PC-3 (cell line): ENCODE data around the gene DYNLT4. TPM values are rescaled to one million over a fixed set of nuclear protein-coding genes. Genes with fewer than 3 reads are reported as not detected.

Experiments
- ATAC-seq: fragments of 200-7000 bp; cut with Tn5 transposase; 2 replicates; pipeline ENCODE4 v1.9.1; 2020; ENCODE audit warnings: mild to moderate bottlenecking, moderate library complexity
- BruUV-seq: library from RNA; stranded (reverse); fragments of 400-500 nt; replicated peaks from 2 replicates; lab custom pipeline; 2021; lab: Mats Ljungman, UMichigan
- CTCF ChIA-PET: fragments of 300-600 bp; sonication (Branson Sonifier 250); formaldehyde crosslinking; loops from one replicate; lab custom pipeline; 2022; ENCODE audit warnings: antibody characterized with exemption; lab: Charles Lee
- POLR2A ChIA-PET: fragments of 300-600 bp; sonication (Branson Sonifier 250); formaldehyde crosslinking; loops from one replicate; lab custom pipeline; 2022; ENCODE audit warnings: antibody characterized with exemption; ENCODE audit not compliant: unreplicated experiment; lab: Charles Lee
- DNase-seq: peaks from one replicate; pipeline ENCODE4 v3.0.0-alpha.2; 2015
- H2AFZ ChIP-seq: fragments of 300-600 bp; sonication (generic); 2 replicates; pipeline ENCODE4 v1.6.0; 2016; ENCODE audit warnings: antibody characterized with exemption, low read length
- H3F3A ChIP-seq: fragments of 300-600 bp; sonication (generic); one replicate; pipeline ENCODE4 v1.6.0; 2017; ENCODE audit warnings: antibody characterized with exemption, low read length, control low read depth, mild to moderate bottlenecking; ENCODE audit not compliant: unreplicated experiment
- H3K27ac ChIP-seq: fragments of 300-600 bp; sonication (generic); 2 replicates; pipeline ENCODE4 v1.5.1; 2016; ENCODE audit warnings: mild to moderate bottlenecking, low read length
- H3K27me3 ChIP-seq: fragments of 300-600 bp; sonication (generic); 2 replicates; pipeline ENCODE4 v1.6.1; 2016; ENCODE audit warnings: low read length, mixed read lengths
- H3K36me3 ChIP-seq: fragments of 300-600 bp; sonication (generic); 2 replicates; pipeline ENCODE4 v1.6.1; 2016; ENCODE audit warnings: low read depth, mixed run types, low read length, mixed read lengths
- H3K4me1 ChIP-seq: fragments of 300-600 bp; sonication (generic); 2 replicates; pipeline ENCODE4 v1.5.1; 2016; ENCODE audit warnings: low read length; ENCODE audit not compliant: insufficient read depth
- H3K4me2 ChIP-seq: fragments of 300-600 bp; sonication (generic); 2 replicates; pipeline ENCODE4 v1.6.0; 2016; ENCODE audit warnings: low read length
- H3K4me3 ChIP-seq: fragments of 300-600 bp; sonication (generic); 2 replicates; pipeline ENCODE4 v1.5.1; 2016; ENCODE audit warnings: mild to moderate bottlenecking, low read length, mixed read lengths
- H3K79me2 ChIP-seq: fragments of 300-600 bp; sonication (generic); 2 replicates; pipeline ENCODE4 v1.6.1; 2017; ENCODE audit warnings: low read length, mixed read lengths
- H3K9ac ChIP-seq: fragments of 300-600 bp; sonication (generic); 2 replicates; pipeline ENCODE4 v1.6.0; 2016; ENCODE audit warnings: mild to moderate bottlenecking, low read length
- H3K9me2 ChIP-seq: fragments of 300-600 bp; sonication (generic); replicated peaks from 2 replicates; pipeline ENCODE4 v1.6.1; 2016; ENCODE audit warnings: mixed run types, low read length, mixed read lengths
- H3K9me3 ChIP-seq: fragments of 300-600 bp; sonication (generic); 2 replicates; pipeline ENCODE4 v1.6.1; 2016; ENCODE audit warnings: low read length, mixed read lengths
- H4K20me1 ChIP-seq: fragments of 300-600 bp; sonication (generic); 2 replicates; pipeline ENCODE4 v1.6.1; 2016; ENCODE audit warnings: low read length, mixed read lengths
- EZH2 ChIP-seq: fragments of 300-600 bp; sonication (generic); IDR thresholded peaks from one replicate; pipeline ENCODE4 v1.6.1; 2017; ENCODE audit warnings: antibody characterized with exemption, mild to moderate bottlenecking, low read length; ENCODE audit not compliant: unreplicated experiment
- EZH2phosphoT487 ChIP-seq: fragments of 300-600 bp; sonication (generic); IDR thresholded peaks from 2 replicates; pipeline ENCODE4 v1.6.1; 2018; ENCODE audit warnings: mild to moderate bottlenecking, antibody characterized with exemption, low read length, borderline replicate concordance
- intact Hi-C: fragments of 100-400 bp; cut with micrococcal nuclease; formaldehyde crosslinking; loops from 2 replicates; pipeline ENCODE4 v1.9.0; 2023
- total RNA-seq: library from RNA; depleted of rRNA; stranded (reverse); fragments of >200 nt; gene quantifications from 2 replicates; pipeline ENCODE4 v1.2.3, GENCODE V29; 2014
- TF ChIP-seq, protein P1 (sequence below): fragments of 300-600 bp; sonication (generic); conservative IDR thresholded peaks from 2 replicates; pipeline ENCODE4 v1.5.1; 2017; ENCODE audit warnings: antibody characterized with exemption, low read depth, mild to moderate bottlenecking, low read length

DYNLT4 gene
- total RNA-seq, 1 experiment from 2014 or later = 3.4 TPM

DNA sequence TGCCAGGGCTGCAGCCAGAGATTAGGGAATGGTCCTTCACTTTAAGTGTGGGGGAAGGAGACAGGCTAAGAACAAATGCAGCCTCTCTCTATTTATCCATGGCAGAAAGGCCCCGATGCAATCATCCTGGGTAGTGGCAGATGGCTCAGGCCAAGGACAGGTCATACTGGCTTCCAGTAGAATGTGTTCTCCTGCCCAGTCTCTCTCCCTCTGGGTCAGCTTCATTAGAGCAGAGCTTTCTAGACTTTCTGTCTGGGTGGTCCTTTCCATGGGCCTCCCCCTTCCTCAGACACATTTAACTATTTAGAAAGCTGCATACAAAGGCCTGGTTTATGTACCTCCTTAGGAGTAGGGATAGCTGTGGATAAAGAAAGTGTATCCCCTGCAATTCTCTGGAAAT, 40.7 kb upstream of the DYNLT4 start:
- no peaks in the 10 kb centered on the region for H3F3A ChIP-seq
- H3K27me3 ChIP-seq = no peaks in the 10 kb centered on the region
- H3K9me3 ChIP-seq = no peaks in the 10 kb centered on the region
- TF ChIP-seq, protein P1, sequence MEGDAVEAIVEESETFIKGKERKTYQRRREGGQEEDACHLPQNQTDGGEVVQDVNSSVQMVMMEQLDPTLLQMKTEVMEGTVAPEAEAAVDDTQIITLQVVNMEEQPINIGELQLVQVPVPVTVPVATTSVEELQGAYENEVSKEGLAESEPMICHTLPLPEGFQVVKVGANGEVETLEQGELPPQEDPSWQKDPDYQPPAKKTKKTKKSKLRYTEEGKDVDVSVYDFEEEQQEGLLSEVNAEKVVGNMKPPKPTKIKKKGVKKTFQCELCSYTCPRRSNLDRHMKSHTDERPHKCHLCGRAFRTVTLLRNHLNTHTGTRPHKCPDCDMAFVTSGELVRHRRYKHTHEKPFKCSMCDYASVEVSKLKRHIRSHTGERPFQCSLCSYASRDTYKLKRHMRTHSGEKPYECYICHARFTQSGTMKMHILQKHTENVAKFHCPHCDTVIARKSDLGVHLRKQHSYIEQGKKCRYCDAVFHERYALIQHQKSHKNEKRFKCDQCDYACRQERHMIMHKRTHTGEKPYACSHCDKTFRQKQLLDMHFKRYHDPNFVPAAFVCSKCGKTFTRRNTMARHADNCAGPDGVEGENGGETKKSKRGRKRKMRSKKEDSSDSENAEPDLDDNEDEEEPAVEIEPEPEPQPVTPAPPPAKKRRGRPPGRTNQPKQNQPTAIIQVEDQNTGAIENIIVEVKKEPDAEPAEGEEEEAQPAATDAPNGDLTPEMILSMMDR = no peak
- TF ChIP-seq EZH2phosphoT487 = no peak
- no peak for TF ChIP-seq EZH2
- ChIA-PET POLR2A (no interaction called here), CTCF (no interaction called here)
- intact Hi-C loops = no loop called here
- no peaks in the 10 kb centered on the region for H4K20me1 ChIP-seq
- no TSS peak for BruUV-seq
- no peak for DNase-seq
- no peaks in the 10 kb centered on the region for H3K9me2 ChIP-seq
- no peaks in the 10 kb centered on the region for H3K4me1 ChIP-seq
- no peak overlapping the region for H3K4me3 ChIP-seq
- no peaks in the 10 kb centered on the region for H3K79me2 ChIP-seq
- no peak overlapping the region for H3K27ac ChIP-seq
- ATAC-seq = no peak
- no peak overlapping the region for H3K4me2 ChIP-seq
- H2AFZ ChIP-seq = no peak overlapping the region
- H3K9ac ChIP-seq = no peak overlapping the region
- H3K36me3 ChIP-seq = no peaks in the 10 kb centered on the region; the same call in 1 of the 2 replicates

DNA sequence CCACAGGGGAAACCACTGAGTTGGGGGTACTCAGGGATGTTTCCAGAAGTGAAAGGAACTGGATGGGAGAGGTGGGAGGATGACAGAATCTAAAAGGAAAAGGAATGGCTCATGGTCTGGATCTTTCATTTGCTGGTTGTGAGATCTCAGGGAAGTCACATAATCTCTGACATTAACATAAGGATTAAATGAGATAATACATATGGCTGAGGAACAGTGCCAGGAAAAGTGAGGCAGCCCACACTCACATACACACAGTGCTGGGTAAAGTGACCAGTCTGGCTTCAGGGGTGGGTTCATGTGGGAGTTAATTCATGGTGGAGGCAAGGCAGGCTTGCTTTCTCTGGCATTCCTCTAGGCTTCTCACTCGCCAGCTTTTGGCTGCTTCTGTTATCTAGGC, 39.8 kb upstream of the DYNLT4 start:
- H3K27ac ChIP-seq = no peak overlapping the region
- intact Hi-C loops = no loop called here
- ChIA-PET POLR2A (no interaction called here), CTCF (no interaction called here)
- H4K20me1 ChIP-seq = no peaks in the 10 kb centered on the region
- no peaks in the 10 kb centered on the region for H3F3A ChIP-seq
- no peak overlapping the region for H2AFZ ChIP-seq
- ATAC-seq (no peak), DNase-seq (no peak)
- no peaks in the 10 kb centered on the region for H3K9me2 ChIP-seq
- H3K4me3 ChIP-seq = no peak overlapping the region
- TF ChIP-seq EZH2phosphoT487 (no peak), EZH2 (no peak)
- TF ChIP-seq, protein P1 = no peak
- no peak overlapping the region for H3K9ac ChIP-seq
- no peaks in the 10 kb centered on the region; the same call in 1 of the 2 replicates for H3K36me3 ChIP-seq
- no peak overlapping the region for H3K4me2 ChIP-seq
- H3K27me3 ChIP-seq = no peaks in the 10 kb centered on the region
- H3K4me1 ChIP-seq = no peaks in the 10 kb centered on the region
- H3K79me2 ChIP-seq = no peaks in the 10 kb centered on the region
- BruUV-seq = no TSS peak
- H3K9me3 ChIP-seq = no peaks in the 10 kb centered on the region

DNA sequence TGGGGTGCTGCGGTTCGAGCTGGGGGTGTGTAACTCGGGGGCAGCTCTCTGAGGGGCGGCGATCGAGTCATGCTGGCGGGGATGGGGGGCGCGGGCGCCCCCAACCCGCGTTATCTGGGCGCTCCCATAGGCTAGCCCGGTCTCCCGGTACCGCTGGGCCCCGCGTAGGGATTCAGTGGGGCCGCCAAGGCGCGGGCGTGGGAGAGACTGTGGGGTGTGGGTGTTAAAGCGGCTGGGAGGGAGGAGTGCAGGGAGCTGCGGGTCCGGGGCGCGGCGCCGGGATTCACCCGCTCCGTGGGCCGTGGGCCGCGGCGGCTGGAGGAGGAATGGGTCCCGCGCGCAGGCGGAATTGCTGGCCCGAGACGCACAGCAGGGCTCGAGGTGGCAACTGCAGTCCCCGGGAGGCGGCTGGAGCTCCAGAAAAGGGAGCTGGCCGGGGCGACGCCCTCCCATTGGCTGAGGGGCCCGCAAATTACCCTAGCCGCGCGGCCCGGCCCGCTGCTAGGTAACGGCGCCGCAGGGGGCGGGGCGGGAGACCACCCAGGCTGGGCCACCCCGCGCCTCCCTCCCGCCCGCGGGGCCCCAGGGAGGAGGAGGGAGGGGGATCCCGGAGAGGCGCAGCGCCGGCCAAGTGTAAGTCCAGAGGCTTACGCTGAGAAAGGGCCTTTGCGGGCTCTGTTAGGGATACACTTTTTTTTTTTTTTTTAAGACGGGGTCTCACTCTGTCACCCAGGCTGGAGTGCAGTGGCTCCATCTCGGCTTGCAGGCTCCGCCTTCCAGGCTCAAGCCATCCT, 35.9 kb upstream of the DYNLT4 start, which contains the start of gene PTCH2:
PTCH2 (minus strand) TSS at position 392 of the 794 bp plus-strand sequence; CDS start at position 71, 321 bp downstream.
- Histone ChIP-seq H3K4me2 (peak within 1 kb of the TSS; percentile 87), H3K36me3 (no peaks in the 10 kb centered on the region), H3K4me3 (peak within 1 kb of the TSS; percentile 65), H3F3A (no peaks in the 10 kb centered on the region), H2AFZ (peak within 1 kb of the TSS; percentile 65), H3K9me3 (no peaks in the 10 kb centered on the region), H3K4me1 (no peaks in the 10 kb centered on the region), H3K79me2 (no peaks in the 10 kb centered on the region), H3K27me3 (no peaks in the 10 kb centered on the region), H3K9ac (peak within 1 kb of the TSS; percentile 22; the same call in 1 of the 2 replicates), H3K27ac (no peak within 1 kb of the TSS), H4K20me1 (no peaks in the 10 kb centered on the region), H3K9me2 (no peaks in the 10 kb centered on the region)
- BruUV-seq = no TSS peak
- no peak for TF ChIP-seq EZH2
- TF ChIP-seq, protein P1 = no peak
- no peak for TF ChIP-seq EZH2phosphoT487
- POLR2A ChIA-PET = interaction anchor here (0.6 kb wide), 1 partner anchor 23 kb away, joined by 3 read pairs; no protein-coding TSS in a partner anchor
- intact Hi-C loops = no loop called here
- ATAC-seq (peak; percentile 89), DNase-seq (peak; percentile 32)
- CTCF ChIA-PET = no interaction called here
